HL-60 (cell line): ENCODE data around the gene ATP9B.

Experiments
- DNase-seq, 2 experiments: peaks; one replicate each; pipeline ENCODE4 v3.0.0-alpha.2; 2010 to 2020; ENCODE audit warnings: low read depth in 1 of 2, low spot score in 1 of 2
- H3K27ac ChIP-seq: fragments of 250-450 bp; sonication (Bioruptor Pico); replicated peaks from 2 replicates; pipeline ENCODE4 v1.5.1; 2020; ENCODE audit warnings: mild to moderate bottlenecking, moderate library complexity
- H3K27me3 ChIP-seq: fragments of 250-450 bp; sonication (Bioruptor Pico); 2 replicates; pipeline ENCODE4 v1.5.1; 2021; ENCODE audit warnings: mild to moderate bottlenecking, moderate library complexity; ENCODE audit not compliant: insufficient read depth, poor library complexity, severe bottlenecking
- H3K4me3 ChIP-seq: replicated peaks from 2 replicates; pipeline ENCODE4 v1.5.1; 2011; ENCODE audit warnings: mild to moderate bottlenecking, control low read depth, low read length; ENCODE audit not compliant: insufficient read depth
- CTCF ChIP-seq: IDR thresholded peaks from one replicate; pipeline ENCODE4 v1.5.1; 2011; ENCODE audit warnings: low read length, control low read depth, inconsistent platforms; ENCODE audit not compliant: insufficient read depth
- GABPA ChIP-seq: IDR thresholded peaks from 2 replicates; pipeline ENCODE4 v1.6.1; 2012; ENCODE audit warnings: low read depth
- POLR2AphosphoS5 ChIP-seq: IDR thresholded peaks from 2 replicates; pipeline ENCODE4 v1.6.1; 2012; ENCODE audit warnings: low read depth
- REST ChIP-seq: IDR thresholded peaks from 2 replicates; pipeline ENCODE4 v1.6.1; 2012; ENCODE audit warnings: low read depth; ENCODE audit not compliant: insufficient replicate concordance
- SPI1 ChIP-seq: IDR thresholded peaks from 2 replicates; pipeline ENCODE4 v1.6.1; 2012; ENCODE audit warnings: low read depth, mild to moderate bottlenecking, borderline replicate concordance

ATP9B gene

GRCh38 chr18:79178113-79178531 lies 108.9 kb downstream of the ATP9B start:
- H3K27me3 ChIP-seq: no peaks in the 10 kb centered on the region
- TF ChIP-seq SPI1: no peak
- TF ChIP-seq CTCF: no peak
- no peak for TF ChIP-seq REST
- no peak for TF ChIP-seq POLR2AphosphoS5
- TF ChIP-seq GABPA: no peak
- H3K4me3 ChIP-seq: no peak overlapping the region
- no peak overlapping the region for H3K27ac ChIP-seq
- no peak for DNase-seq

- TF ChIP-seq CTCF: no peak
- TF ChIP-seq SPI1: no peak
- TF ChIP-seq REST: no peak
- TF ChIP-seq POLR2AphosphoS5: no peak
- no peak for TF ChIP-seq GABPA
- H3K4me3 ChIP-seq: no peak overlapping the region
- H3K27ac ChIP-seq: no peak overlapping the region
- no peak for DNase-seq
- H3K27me3 ChIP-seq: no peaks in the 10 kb centered on the region
Observed at GRCh38 chr18:79182047-79182713, 113.0 kb downstream of the ATP9B start.

GRCh38 chr18:79185648-79186047 lies 116.5 kb downstream of the ATP9B start:
- Histone ChIP-seq H3K27me3 (no peaks in the 10 kb centered on the region), H3K4me3 (no peak overlapping the region), H3K27ac (no peak overlapping the region)
- no peak for DNase-seq
- TF ChIP-seq REST (no peak), GABPA (no peak), CTCF (no peak), POLR2AphosphoS5 (no peak), SPI1 (no peak)
